ENCODE data around the gene ERBB2. TPM values are rescaled to one million over a fixed set of nuclear protein-coding genes. Genes with fewer than 3 reads are reported as not detected.

ERBB2 gene
- total and polyA plus RNA-seq, 2 of the 13 experiments (the other 11 are each of a cell fraction or from before 2014, with no cell fraction given): 57.7 to 64.1 TPM

- TF ChIP-seq SOX6 (IDR thresholded peaks at IDR 0.05) (no peak), SOX6 (CRISPR knock-in tag; IDR thresholded peaks at IDR 0.05) (peak; percentile 75), BHLHE40 (IDR thresholded peaks at IDR 0.05; ENCODE audit: low read length) (peak; percentile 42; the same call in 1 of the 2 replicates), ZSCAN12 (CRISPR knock-in tag; IDR thresholded peaks at IDR 0.05) (no peak), ASH2L (IDR thresholded peaks at IDR 0.05; ENCODE audit: insufficient read length, low read depth, low read length) (no peak), ZFP1 (CRISPR knock-in tag; IDR thresholded peaks at IDR 0.05) (no peak), ZNF350 (CRISPR knock-in tag; IDR thresholded peaks at IDR 0.05; ENCODE audit: borderline replicate concordance, low read depth) (peak; percentile 70), ZNF496 (CRISPR knock-in tag; IDR thresholded peaks at IDR 0.05; ENCODE audit: insufficient replicate concordance) (no peak), BORCS8-MEF2B (CRISPR knock-in tag; IDR thresholded peaks at IDR 0.05) (no peak), ZNF160 (CRISPR knock-in tag; IDR thresholded peaks at IDR 0.05) (no peak), KLF13 (CRISPR knock-in tag; IDR thresholded peaks at IDR 0.05) (no peak), FOXO4 (CRISPR knock-in tag; conservative IDR thresholded peaks at IDR 0.05) (no peak), SAFB2 (CRISPR knock-in tag; IDR thresholded peaks at IDR 0.05; ENCODE audit: borderline replicate concordance, low read depth) (no peak), ARID2 (CRISPR knock-in tag; IDR thresholded peaks at IDR 0.05; ENCODE audit: borderline replicate concordance) (no peak), ZNF572 (CRISPR knock-in tag; IDR thresholded peaks at IDR 0.05) (no peak; the same call in 1 of the 2 replicates), TFDP2 (CRISPR knock-in tag; IDR thresholded peaks at IDR 0.05) (no peak), SETDB1 (CRISPR knock-in tag; IDR thresholded peaks at IDR 0.05; ENCODE audit: borderline replicate concordance) (no peak), GATAD2A (CRISPR knock-in tag; IDR thresholded peaks at IDR 0.05) (peak; percentile 63), SATB2 (CRISPR knock-in tag; IDR thresholded peaks at IDR 0.05) (no peak), ZNF878 (CRISPR knock-in tag; IDR thresholded peaks at IDR 0.05) (no peak), ZFAT (CRISPR knock-in tag; conservative IDR thresholded peaks at IDR 0.05) (no peak), ZNF251 (CRISPR knock-in tag; IDR thresholded peaks at IDR 0.05) (no peak), KLF15 (CRISPR knock-in tag; IDR thresholded peaks at IDR 0.05; ENCODE audit: borderline replicate concordance) (no peak), ZSCAN30 (CRISPR knock-in tag; IDR thresholded peaks at IDR 0.05) (no peak), HNRNPH1 (optimal IDR thresholded peaks at IDR 0.05; ENCODE audit: low read depth, low read length) (no peak), HMGXB4 (CRISPR knock-in tag; IDR thresholded peaks at IDR 0.05; ENCODE audit: borderline replicate concordance in 1 of 2, low read depth in 1 of 2) (peak; percentile 68 to 88; a peak in 3 of 4 replicates), CENPT (CRISPR knock-in tag; IDR thresholded peaks at IDR 0.05; ENCODE audit: low read depth) (no peak), SSRP1 (CRISPR knock-in tag; IDR thresholded peaks at IDR 0.05) (no peak), ZBTB7A (CRISPR knock-in tag; IDR thresholded peaks at IDR 0.05) (peak; percentile 60; the same call in 1 of the 2 replicates)
These were observed 46.1 kb upstream of the ERBB2 start (continued) for GRCh38 chr17:39653662-39654331.
